ENCODE results near the gene CRYBB2. TPM values are rescaled to one million over a fixed set of nuclear protein-coding genes. Genes with fewer than 3 reads are reported as not detected.
A peak's percentile ranks its signal among the peaks of the same experiment; 100 is the strongest.
"Not testable (repeated sequence)": the region's sequence is repeated elsewhere in the genome, so short reads cannot be mapped to it uniquely, and the experiment has no call there.

Gene CRYBB2
- total and polyA plus RNA-seq, 8 donors = 0.28 to 1.5 (median 0.49) TPM; not detected in 5

DNA sequence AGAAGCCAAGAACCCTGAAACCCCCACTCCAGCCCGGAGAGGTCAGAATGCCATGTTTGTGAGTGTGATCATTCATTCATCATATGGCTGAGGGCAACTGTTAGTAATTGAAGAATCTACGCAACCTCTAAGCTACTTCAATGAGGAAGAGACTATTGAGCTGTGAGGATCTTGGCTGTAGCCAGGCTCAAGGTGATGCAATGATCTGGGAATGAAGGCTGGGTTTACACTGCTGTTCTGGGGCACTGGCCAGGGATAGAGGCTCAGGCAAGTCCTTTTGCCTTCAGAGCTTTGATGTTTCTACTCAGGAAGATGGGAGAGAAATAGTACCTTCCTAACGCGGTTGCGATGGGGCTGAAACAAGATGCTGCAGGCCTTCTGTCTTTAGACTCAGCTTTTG, 12.9 kb downstream of the CRYBB2 start:
- Histone ChIP-seq H3K4me3 (no peak overlapping the region), H3K36me3 (no peaks in the 10 kb centered on the region), H3K27me3 (no peaks in the 10 kb centered on the region), H3K9me3 (no peaks in the 10 kb centered on the region), H3K27ac (no peak overlapping the region), H3K4me1 (no peaks in the 10 kb centered on the region)
- TF ChIP-seq, protein P1, sequence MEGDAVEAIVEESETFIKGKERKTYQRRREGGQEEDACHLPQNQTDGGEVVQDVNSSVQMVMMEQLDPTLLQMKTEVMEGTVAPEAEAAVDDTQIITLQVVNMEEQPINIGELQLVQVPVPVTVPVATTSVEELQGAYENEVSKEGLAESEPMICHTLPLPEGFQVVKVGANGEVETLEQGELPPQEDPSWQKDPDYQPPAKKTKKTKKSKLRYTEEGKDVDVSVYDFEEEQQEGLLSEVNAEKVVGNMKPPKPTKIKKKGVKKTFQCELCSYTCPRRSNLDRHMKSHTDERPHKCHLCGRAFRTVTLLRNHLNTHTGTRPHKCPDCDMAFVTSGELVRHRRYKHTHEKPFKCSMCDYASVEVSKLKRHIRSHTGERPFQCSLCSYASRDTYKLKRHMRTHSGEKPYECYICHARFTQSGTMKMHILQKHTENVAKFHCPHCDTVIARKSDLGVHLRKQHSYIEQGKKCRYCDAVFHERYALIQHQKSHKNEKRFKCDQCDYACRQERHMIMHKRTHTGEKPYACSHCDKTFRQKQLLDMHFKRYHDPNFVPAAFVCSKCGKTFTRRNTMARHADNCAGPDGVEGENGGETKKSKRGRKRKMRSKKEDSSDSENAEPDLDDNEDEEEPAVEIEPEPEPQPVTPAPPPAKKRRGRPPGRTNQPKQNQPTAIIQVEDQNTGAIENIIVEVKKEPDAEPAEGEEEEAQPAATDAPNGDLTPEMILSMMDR (IDR thresholded peaks at IDR 0.05) = no peak
- WGBS, 2 donors = 58 to 82% methylated on average over 5 of the region's 5 CpGs
- DNase-seq = no peak
- intact Hi-C loops (cut with DNase I) = no loop called here
- ATAC-seq = no peak
- FAIRE-seq = no peak

- FAIRE-seq; H3K4me1 ChIP-seq; H3K27ac ChIP-seq; H3K36me3 ChIP-seq; H3K4me3 ChIP-seq; DNase-seq; intact Hi-C loops (cut with DNase I); ATAC-seq; H3K27me3 ChIP-seq; H3K9me3 ChIP-seq: not testable (repeated sequence)
Observed at GRCh38 chr22:25233706-25234105, 14.3 kb downstream of the CRYBB2 start.

DNA sequence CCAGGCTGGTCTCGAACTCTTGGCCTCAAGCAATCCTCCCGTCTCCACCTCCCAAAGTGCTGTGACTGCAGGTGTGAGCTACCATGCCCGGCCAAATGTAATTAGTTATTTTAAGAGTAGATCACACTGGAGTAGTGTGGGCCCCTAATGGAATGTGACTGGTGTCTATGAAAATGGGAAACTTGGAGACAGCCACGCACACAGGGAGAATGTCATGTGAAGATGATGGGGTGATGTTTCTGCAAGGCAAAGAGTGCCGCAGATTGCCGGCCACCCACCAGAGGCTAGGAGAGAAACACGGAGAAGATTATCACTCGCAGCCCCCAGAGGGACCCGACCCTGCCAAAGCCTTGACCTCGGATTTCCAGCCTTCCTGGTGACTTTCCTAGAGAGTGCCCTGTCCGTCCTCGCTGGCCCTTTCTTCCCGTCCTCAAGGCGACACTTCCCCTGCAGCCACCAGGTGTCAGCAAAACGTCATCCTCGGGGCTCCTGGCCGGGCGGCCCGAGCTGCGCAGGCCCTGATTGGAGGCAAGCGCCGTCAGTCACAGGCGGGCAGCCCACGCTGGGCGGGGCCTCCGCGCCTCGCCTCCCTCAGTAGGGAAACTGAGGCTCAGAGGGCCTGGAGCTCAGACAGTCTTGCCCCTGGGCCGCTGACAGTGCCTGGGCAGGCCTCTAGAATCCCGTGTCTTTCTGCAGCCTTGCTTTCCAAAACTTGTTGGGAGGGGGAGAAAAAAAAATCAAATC, 16.3 kb downstream of the CRYBB2 start:
- H3K36me3 ChIP-seq = no peaks in the 10 kb centered on the region
- ATAC-seq = peak; percentile 96 to 100 (median 100)
- DNase-seq = peak; percentile 78 to 92 (median 86)
- H3K4me1 ChIP-seq = no peaks in the 10 kb centered on the region
- no peak overlapping the region for H3K4me3 ChIP-seq
- H3K27ac ChIP-seq = no peak overlapping the region
- WGBS, 2 donors = 10 to 13% methylated on average over 30 of the region's 30 CpGs
- H3K9me3 ChIP-seq = no peaks in the 10 kb centered on the region
- intact Hi-C loops (cut with DNase I) = no loop called here
- TF ChIP-seq, protein P1 (IDR thresholded peaks at IDR 0.05) = peak; percentile 14 to 54 (median 48)
- FAIRE-seq = no peak
- no peaks in the 10 kb centered on the region for H3K27me3 ChIP-seq

DNA sequence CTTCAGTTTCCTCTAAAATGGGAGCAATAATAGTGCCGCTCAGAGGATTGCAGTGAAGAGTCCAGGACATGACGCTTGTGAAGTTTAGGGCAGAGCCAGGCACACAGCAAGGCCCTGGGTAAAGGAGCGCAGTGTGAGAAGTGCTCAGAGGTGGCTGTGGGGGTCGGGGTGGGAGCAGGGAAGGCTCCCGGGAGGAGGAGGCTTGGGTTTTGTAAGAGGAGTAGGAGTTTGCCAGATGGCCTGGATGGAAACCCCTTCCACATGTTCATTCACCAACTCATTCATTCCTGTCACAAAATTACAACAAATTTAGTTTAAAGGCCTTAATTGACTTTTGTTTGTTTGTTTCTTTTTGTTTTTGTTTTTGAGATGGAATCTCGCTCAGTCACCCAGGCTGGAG, 17.0 kb downstream of the CRYBB2 start:
- ATAC-seq (no peak), FAIRE-seq (no peak), DNase-seq (no peak)
- H3K36me3 ChIP-seq = no peaks in the 10 kb centered on the region
- WGBS, 2 donors = 82 to 86% methylated on average over 6 of the region's 6 CpGs
- no peaks in the 10 kb centered on the region for H3K4me1 ChIP-seq
- no peaks in the 10 kb centered on the region for H3K27me3 ChIP-seq
- H3K27ac ChIP-seq = no peak overlapping the region
- TF ChIP-seq, protein P1 (IDR thresholded peaks at IDR 0.05) = no peak
- no peak overlapping the region for H3K4me3 ChIP-seq
- no peaks in the 10 kb centered on the region for H3K9me3 ChIP-seq
- intact Hi-C loops (cut with DNase I) = no loop called here

DNA sequence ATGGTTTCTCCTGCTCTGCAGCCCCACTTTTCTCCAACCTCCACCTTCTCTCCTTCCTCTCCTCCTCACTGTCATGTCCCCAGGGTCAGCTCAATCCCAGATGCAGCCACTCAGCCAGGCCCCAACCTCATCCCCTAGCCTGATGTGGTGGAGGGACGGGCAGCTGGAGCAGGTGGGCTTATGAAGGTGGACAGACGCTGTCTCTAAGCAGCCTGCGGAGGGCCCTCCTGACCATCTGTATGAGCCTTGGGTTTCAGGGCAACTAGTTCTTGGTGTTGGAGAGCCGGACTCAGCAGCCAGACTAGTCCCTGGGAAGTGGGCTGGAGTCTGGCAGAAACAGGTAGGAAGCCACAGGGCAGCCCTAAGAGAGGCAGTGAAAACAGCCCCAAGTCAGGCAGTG, 18.1 kb downstream of the CRYBB2 start:
- H3K27ac ChIP-seq = no peak overlapping the region
- DNase-seq (no peak), FAIRE-seq (no peak), ATAC-seq (no peak)
- H3K4me3 ChIP-seq = no peak overlapping the region
- no peaks in the 10 kb centered on the region for H3K27me3 ChIP-seq
- H3K9me3 ChIP-seq = no peaks in the 10 kb centered on the region
- H3K4me1 ChIP-seq = no peaks in the 10 kb centered on the region
- TF ChIP-seq, protein P1 (IDR thresholded peaks at IDR 0.05) = no peak
- 76 to 83% methylated on average over 4 of the region's 4 CpGs for WGBS, 2 donors
- H3K36me3 ChIP-seq = no peaks in the 10 kb centered on the region
- intact Hi-C loops (cut with DNase I) = no loop called here

GRCh38 chr22:25238058-25238457, 18.6 kb downstream of the CRYBB2 start:
- FAIRE-seq; H3K27me3 ChIP-seq; intact Hi-C loops (cut with DNase I); ATAC-seq; H3K27ac ChIP-seq; DNase-seq; H3K4me3 ChIP-seq; H3K9me3 ChIP-seq; H3K4me1 ChIP-seq; H3K36me3 ChIP-seq: not testable (repeated sequence)
- 51 to 72% methylated on average over 9 of the region's 9 CpGs for WGBS, 2 donors

- ATAC-seq; H3K9me3 ChIP-seq; H3K36me3 ChIP-seq; H3K27ac ChIP-seq; intact Hi-C loops (cut with DNase I); DNase-seq; H3K4me3 ChIP-seq; H3K4me1 ChIP-seq; H3K27me3 ChIP-seq; FAIRE-seq: not testable (repeated sequence)
- WGBS, 2 donors = 33 to 53% methylated on average over 1 of the region's 1 CpG
Observed at GRCh38 chr22:25255169-25255568, 35.7 kb downstream of the CRYBB2 start.

- DNase-seq; H3K27me3 ChIP-seq; ATAC-seq; intact Hi-C loops (cut with DNase I); H3K36me3 ChIP-seq; H3K4me3 ChIP-seq; H3K9me3 ChIP-seq; H3K27ac ChIP-seq; H3K4me1 ChIP-seq; FAIRE-seq: not testable (repeated sequence)
- 49 to 51% methylated on average over 4 of the region's 4 CpGs for WGBS, 2 donors
Observed at GRCh38 chr22:25267567-25267966, 48.1 kb downstream of the CRYBB2 start.

DNA sequence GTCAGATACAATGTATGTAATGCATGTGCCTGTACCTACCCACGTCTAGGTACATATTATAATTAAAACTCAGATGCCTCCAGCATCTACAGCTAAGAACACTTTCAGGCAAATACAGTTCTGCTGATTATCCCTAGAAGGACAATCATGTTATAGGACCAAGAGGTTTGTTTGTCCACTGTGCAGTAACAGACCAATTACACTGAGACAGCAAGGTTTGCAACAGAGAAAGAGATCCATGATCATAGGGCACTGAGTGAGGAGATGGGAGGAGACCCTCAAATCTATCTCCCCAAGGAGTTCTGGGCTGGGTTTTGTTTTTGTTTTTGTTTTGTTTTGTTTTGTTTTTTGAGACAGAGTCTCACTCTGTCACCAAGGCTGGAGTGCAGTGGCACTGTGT, 49.5 kb downstream of the CRYBB2 start:
- H3K27ac ChIP-seq; H3K27me3 ChIP-seq; H3K36me3 ChIP-seq; DNase-seq; H3K9me3 ChIP-seq; intact Hi-C loops (cut with DNase I); H3K4me3 ChIP-seq; ATAC-seq; FAIRE-seq; H3K4me1 ChIP-seq: not testable (repeated sequence)
- 44 to 57% methylated on average over 1 of the region's 1 CpG for WGBS, 2 donors

Data from pancreas (tissue), 10 donors.